NOMO-1 treated with dmso at 0.1 percent for 144 hours (cell line): ENCODE measurements around the gene KRT81.
A peak's percentile ranks its signal among the peaks of the same experiment; 100 is the strongest.
"Not testable (repeated sequence)": the region's sequence is repeated elsewhere in the genome, so short reads cannot be mapped to it uniquely, and the experiment has no call there.

Experiments
- DNase-seq: peaks from one replicate; lab custom pipeline; 2025; ENCODE audit not compliant: unreplicated experiment; lab: John Stamatoyannopoulos, UW

Gene KRT81

GRCh38 chr12:52318241-52318990 is 27.1 kb upstream of the KRT81 start:
- no peak for DNase-seq

GRCh38 chr12:52317468-52318052 is 26.2 kb upstream of the KRT81 start:
- no peak for DNase-seq

- DNase-seq, result no peak
Observed at GRCh38 chr12:52316701-52317100, 25.4 kb upstream of the KRT81 start.

GRCh38 chr12:52316290-52316689 is 25.0 kb upstream of the KRT81 start:
- no peak for DNase-seq

- DNase-seq, result not testable (repeated sequence)
Observed at GRCh38 chr12:52315721-52316120, 24.4 kb upstream of the KRT81 start.

- no peak for DNase-seq
Observed at GRCh38 chr12:52314511-52314910, 23.2 kb upstream of the KRT81 start.

- no peak for DNase-seq
Observed at GRCh38 chr12:52313926-52314325, 22.6 kb upstream of the KRT81 start.

- DNase-seq, result no peak
Observed at GRCh38 chr12:52313461-52313860, 22.1 kb upstream of the KRT81 start.

- DNase-seq, result no peak
Observed at GRCh38 chr12:52312086-52312485, 20.8 kb upstream of the KRT81 start.

- DNase-seq, result no peak
Observed at GRCh38 chr12:52311285-52311648, 19.9 kb upstream of the KRT81 start.

GRCh38 chr12:52310622-52311284 is 19.4 kb upstream of the KRT81 start:
- no peak for DNase-seq

GRCh38 chr12:52308806-52309425 is 17.6 kb upstream of the KRT81 start:
- no peak for DNase-seq

- peak; percentile 60 for DNase-seq
Observed at GRCh38 chr12:52307836-52308805, 16.8 kb upstream of the KRT81 start.

- DNase-seq, result no peak
Observed at GRCh38 chr12:52306731-52307130, 15.4 kb upstream of the KRT81 start.

GRCh38 chr12:52305921-52306705 is 14.8 kb upstream of the KRT81 start:
- no peak for DNase-seq

- DNase-seq, result peak; percentile 20
Observed at GRCh38 chr12:52304941-52305411, 13.6 kb upstream of the KRT81 start.

- not testable (repeated sequence) for DNase-seq
Observed at GRCh38 chr12:52302242-52302914, 11.0 kb upstream of the KRT81 start.

GRCh38 chr12:52301721-52302120 is 10.4 kb upstream of the KRT81 start:
- not testable (repeated sequence) for DNase-seq
